Measurements from ENCODE around the gene PHLDA2.

The PHLDA2 gene

GRCh38 chr11:2931771-2932738 lies 2.8 kb upstream of the PHLDA2 start:
- DNase-seq: no peak
- intact Hi-C loops (cut with DNase I): no loop called here

- intact Hi-C loops (cut with DNase I): no loop called here
- no peak for DNase-seq
Measured at GRCh38 chr11:2931420-2931746, 2.2 kb upstream of the PHLDA2 start.

GRCh38 chr11:2930704-2931419 lies 1.6 kb upstream of the PHLDA2 start:
- DNase-seq: peak in 4 of 42 donors; percentile 15 to 48 (median 24)
- intact Hi-C loops (cut with DNase I): no loop called here

- DNase-seq: no peak
- intact Hi-C loops (cut with DNase I): no loop called here
Measured at GRCh38 chr11:2929950-2930703, 907 bp upstream of the PHLDA2 start.

- intact Hi-C loops (cut with DNase I): no loop called here
- no peak for DNase-seq
Measured at GRCh38 chr11:2929531-2929949, 320 bp upstream of the PHLDA2 start.

GRCh38 chr11:2927851-2928604 lies 1.2 kb downstream of the PHLDA2 start:
- DNase-seq: no peak
- intact Hi-C loops (cut with DNase I): no loop called here

GRCh38 chr11:2927121-2927800 lies 2.0 kb downstream of the PHLDA2 start:
- DNase-seq: no peak
- intact Hi-C loops (cut with DNase I): no loop called here

GRCh38 chr11:2926611-2927051 lies 2.6 kb downstream of the PHLDA2 start:
- DNase-seq: no peak
- intact Hi-C loops (cut with DNase I): no loop called here

- intact Hi-C loops (cut with DNase I): no loop called here
- DNase-seq: peak in 1 of 42 donors; percentile 1
Measured at GRCh38 chr11:2924821-2925675, 4.2 kb downstream of the PHLDA2 start.

GRCh38 chr11:2924381-2924780 lies 4.8 kb downstream of the PHLDA2 start:
- no peak for DNase-seq
- intact Hi-C loops (cut with DNase I): no loop called here

- intact Hi-C loops (cut with DNase I): no loop called here
Measured at GRCh38 chr11:2923446-2924375, 5.5 kb downstream of the PHLDA2 start.

GRCh38 chr11:2922655-2923054 lies 6.6 kb downstream of the PHLDA2 start:
- no peak for DNase-seq
- intact Hi-C loops (cut with DNase I): no loop called here

More at GRCh38 chr11:2923446-2924375, 5.5 kb downstream of the PHLDA2 start:
- DNase-seq: no peak

- intact Hi-C loops (cut with DNase I): no loop called here
- DNase-seq: no peak
Measured at GRCh38 chr11:2921742-2922493, 7.3 kb downstream of the PHLDA2 start.

- intact Hi-C loops (cut with DNase I): no loop called here
- no peak for DNase-seq
Measured at GRCh38 chr11:2921261-2921660, 8.0 kb downstream of the PHLDA2 start.

GRCh38 chr11:2920343-2920742 lies 8.9 kb downstream of the PHLDA2 start:
- intact Hi-C loops (cut with DNase I): no loop called here
- DNase-seq: no peak

- intact Hi-C loops (cut with DNase I): no loop called here
- no peak for DNase-seq
Measured at GRCh38 chr11:2919837-2920236, 9.4 kb downstream of the PHLDA2 start.
